Measurements from ENCODE around the gene ACSM5. TPM values are rescaled to one million over a fixed set of nuclear protein-coding genes. Genes with fewer than 3 reads are reported as not detected.
"Not testable (repeated sequence)": the region's sequence is repeated elsewhere in the genome, so short reads cannot be mapped to it uniquely, and the experiment has no call there.

The ACSM5 gene
- polyA plus RNA-seq, 1 experiment, result not detected

- DNase-seq (ENCODE audit: low read depth), result no peak
- ChIA-PET CTCF (no interaction called here), POLR2A (no interaction called here)
- no peaks in the 10 kb centered on the region for H3K36me3 ChIP-seq (ENCODE audit: control insufficient read depth, insufficient read depth, low read length)
- TF ChIP-seq, protein P1, sequence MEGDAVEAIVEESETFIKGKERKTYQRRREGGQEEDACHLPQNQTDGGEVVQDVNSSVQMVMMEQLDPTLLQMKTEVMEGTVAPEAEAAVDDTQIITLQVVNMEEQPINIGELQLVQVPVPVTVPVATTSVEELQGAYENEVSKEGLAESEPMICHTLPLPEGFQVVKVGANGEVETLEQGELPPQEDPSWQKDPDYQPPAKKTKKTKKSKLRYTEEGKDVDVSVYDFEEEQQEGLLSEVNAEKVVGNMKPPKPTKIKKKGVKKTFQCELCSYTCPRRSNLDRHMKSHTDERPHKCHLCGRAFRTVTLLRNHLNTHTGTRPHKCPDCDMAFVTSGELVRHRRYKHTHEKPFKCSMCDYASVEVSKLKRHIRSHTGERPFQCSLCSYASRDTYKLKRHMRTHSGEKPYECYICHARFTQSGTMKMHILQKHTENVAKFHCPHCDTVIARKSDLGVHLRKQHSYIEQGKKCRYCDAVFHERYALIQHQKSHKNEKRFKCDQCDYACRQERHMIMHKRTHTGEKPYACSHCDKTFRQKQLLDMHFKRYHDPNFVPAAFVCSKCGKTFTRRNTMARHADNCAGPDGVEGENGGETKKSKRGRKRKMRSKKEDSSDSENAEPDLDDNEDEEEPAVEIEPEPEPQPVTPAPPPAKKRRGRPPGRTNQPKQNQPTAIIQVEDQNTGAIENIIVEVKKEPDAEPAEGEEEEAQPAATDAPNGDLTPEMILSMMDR (IDR thresholded peaks at IDR 0.05; ENCODE audit: insufficient read depth, low read depth, low read length), result no peak
- no peak overlapping the region for H3K4me3 ChIP-seq (ENCODE audit: low read depth, low read length)
- no peaks in the 10 kb centered on the region for H3K27me3 ChIP-seq (ENCODE audit: control insufficient read depth, insufficient read depth, low read length)
Measured at GRCh38 chr16:20430948-20431347, 21.6 kb downstream of the ACSM5 start.

GRCh38 chr16:20438950-20439349, 29.6 kb downstream of the ACSM5 start:
- CTCF ChIA-PET; DNase-seq (ENCODE audit: low read depth); POLR2A ChIA-PET; H3K4me3 ChIP-seq (ENCODE audit: low read depth, low read length); H3K36me3 ChIP-seq (ENCODE audit: control insufficient read depth, insufficient read depth, low read length); H3K27me3 ChIP-seq (ENCODE audit: control insufficient read depth, insufficient read depth, low read length): not testable (repeated sequence)

- H3K36me3 ChIP-seq (ENCODE audit: control insufficient read depth, insufficient read depth, low read length); CTCF ChIA-PET; H3K4me3 ChIP-seq (ENCODE audit: low read depth, low read length); H3K27me3 ChIP-seq (ENCODE audit: control insufficient read depth, insufficient read depth, low read length); POLR2A ChIA-PET; DNase-seq (ENCODE audit: low read depth): not testable (repeated sequence)
Measured at GRCh38 chr16:20439820-20440231, 30.5 kb downstream of the ACSM5 start.

DNA sequence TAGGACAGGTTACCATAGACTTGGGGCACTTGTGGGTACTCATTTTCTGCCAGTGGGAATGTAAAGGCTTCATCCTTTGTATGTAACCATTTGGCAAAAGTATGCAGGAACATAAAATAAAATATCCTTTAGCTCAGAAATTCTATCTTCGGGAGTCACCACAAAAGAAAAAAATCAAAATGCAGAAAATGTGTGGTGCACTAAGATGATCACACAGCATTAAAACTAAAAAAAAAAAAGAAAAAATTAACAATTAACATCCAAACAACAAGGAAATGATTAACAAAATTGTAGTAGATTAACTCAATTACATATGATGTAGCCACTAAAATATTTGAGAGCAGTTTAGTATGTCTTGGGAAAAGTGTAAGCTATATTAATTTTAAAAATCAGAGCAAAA, 31.4 kb downstream of the ACSM5 start:
- H3K36me3 ChIP-seq (ENCODE audit: control insufficient read depth, insufficient read depth, low read length); H3K27me3 ChIP-seq (ENCODE audit: control insufficient read depth, insufficient read depth, low read length); CTCF ChIA-PET; POLR2A ChIA-PET; H3K4me3 ChIP-seq (ENCODE audit: low read depth, low read length); DNase-seq (ENCODE audit: low read depth): not testable (repeated sequence)

GRCh38 chr16:20441191-20441590, 31.9 kb downstream of the ACSM5 start:
- CTCF ChIA-PET, result no interaction called here
- Histone ChIP-seq H3K4me3 (ENCODE audit: low read depth, low read length) (no peak overlapping the region), H3K36me3 (ENCODE audit: control insufficient read depth, insufficient read depth, low read length) (no peaks in the 10 kb centered on the region), H3K27me3 (ENCODE audit: control insufficient read depth, insufficient read depth, low read length) (no peaks in the 10 kb centered on the region)
- POLR2A ChIA-PET, result no interaction called here
- DNase-seq (ENCODE audit: low read depth), result no peak
- TF ChIP-seq, protein P1 (IDR thresholded peaks at IDR 0.05; ENCODE audit: insufficient read depth, low read depth, low read length), result no peak

DNA sequence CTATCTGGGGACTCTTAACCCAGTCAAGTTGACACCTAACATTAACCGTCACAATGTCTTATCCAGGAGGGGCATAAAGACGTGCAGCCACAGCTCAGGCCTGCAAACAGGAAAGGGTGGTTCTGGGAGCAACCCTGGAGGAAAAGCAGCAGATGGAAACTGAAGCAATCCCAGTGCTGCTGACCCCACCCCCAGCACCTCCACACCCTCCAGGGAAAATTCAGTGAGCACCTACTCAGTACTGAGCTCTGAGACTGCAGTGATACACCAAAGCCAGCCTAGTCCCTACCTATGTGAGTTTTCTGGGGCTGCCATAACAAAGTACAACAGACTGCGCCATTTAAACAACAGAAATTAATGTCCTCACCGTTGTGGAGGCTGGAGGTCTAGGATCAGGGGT, 32.5 kb downstream of the ACSM5 start:
- DNase-seq (ENCODE audit: low read depth); POLR2A ChIA-PET; CTCF ChIA-PET; H3K4me3 ChIP-seq (ENCODE audit: low read depth, low read length); H3K36me3 ChIP-seq (ENCODE audit: control insufficient read depth, insufficient read depth, low read length); H3K27me3 ChIP-seq (ENCODE audit: control insufficient read depth, insufficient read depth, low read length): not testable (repeated sequence)

DNA sequence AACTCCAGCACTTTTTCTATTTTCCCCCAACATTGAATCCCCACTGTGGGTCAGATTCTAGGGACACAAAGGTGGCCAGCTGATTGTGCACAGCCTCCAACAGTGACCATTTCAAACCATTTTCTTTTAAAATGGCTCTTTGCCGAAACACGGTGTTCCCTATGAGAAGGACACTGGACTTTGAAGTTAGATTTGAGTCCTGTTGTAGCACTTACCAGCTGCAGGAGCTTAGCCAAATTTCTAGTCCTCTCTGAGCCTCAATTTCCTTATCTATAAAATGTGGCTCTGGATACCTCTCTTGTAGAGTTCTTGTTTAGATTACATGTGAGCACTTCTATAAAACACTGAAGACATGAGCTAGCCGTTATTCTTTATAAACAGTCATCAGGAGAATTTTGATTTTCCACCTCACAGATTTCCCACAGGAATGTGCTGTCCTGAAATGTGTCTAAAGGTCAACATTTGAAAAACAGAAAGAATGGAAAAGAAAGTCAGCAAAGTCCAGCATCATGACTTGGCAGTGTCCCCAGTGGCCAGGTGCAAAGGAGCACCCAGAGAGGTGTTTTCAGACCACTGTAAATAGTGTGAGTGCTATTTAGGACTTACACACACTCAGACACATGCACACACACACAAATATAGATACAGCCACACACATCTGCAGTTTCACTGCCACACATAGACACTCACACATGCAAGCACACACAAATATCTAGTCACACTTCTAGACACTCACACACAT, 37.5 kb downstream of the ACSM5 start:
- H3K4me3 ChIP-seq (ENCODE audit: low read depth, low read length); H3K36me3 ChIP-seq (ENCODE audit: control insufficient read depth, insufficient read depth, low read length); CTCF ChIA-PET; DNase-seq (ENCODE audit: low read depth); H3K27me3 ChIP-seq (ENCODE audit: control insufficient read depth, insufficient read depth, low read length); POLR2A ChIA-PET: not testable (repeated sequence)

DNA sequence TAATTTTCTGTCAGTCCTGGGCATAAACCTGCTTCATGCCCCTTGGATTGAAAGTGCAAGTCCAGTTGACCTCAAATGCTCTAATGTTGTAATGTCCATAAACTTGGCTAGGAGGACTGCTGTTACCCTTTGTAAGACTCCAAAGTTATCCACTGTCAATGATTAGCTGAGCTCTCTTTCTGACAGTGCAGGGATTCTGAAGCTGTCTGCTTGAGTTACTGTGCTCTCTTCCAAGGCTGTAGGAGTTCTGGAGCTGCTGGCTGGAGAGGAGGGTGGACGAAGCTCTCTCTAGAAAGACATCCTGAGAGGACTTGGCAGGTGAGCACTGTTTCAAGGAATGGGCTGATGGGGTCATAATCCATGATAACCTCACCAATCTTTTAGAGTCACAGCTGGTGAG, 42.0 kb downstream of the ACSM5 start, which contains the start of gene ACSM2A:
Gene ACSM2A (plus strand): TSS at position 158 of the 400 bp plus-strand sequence. CDS start 8,594 bp downstream, outside the sequence.
- H3K27me3 ChIP-seq (ENCODE audit: control insufficient read depth, insufficient read depth, low read length); DNase-seq (ENCODE audit: low read depth); POLR2A ChIA-PET; H3K4me3 ChIP-seq (ENCODE audit: low read depth, low read length); H3K36me3 ChIP-seq (ENCODE audit: control insufficient read depth, insufficient read depth, low read length); CTCF ChIA-PET: not testable (repeated sequence)

DNA sequence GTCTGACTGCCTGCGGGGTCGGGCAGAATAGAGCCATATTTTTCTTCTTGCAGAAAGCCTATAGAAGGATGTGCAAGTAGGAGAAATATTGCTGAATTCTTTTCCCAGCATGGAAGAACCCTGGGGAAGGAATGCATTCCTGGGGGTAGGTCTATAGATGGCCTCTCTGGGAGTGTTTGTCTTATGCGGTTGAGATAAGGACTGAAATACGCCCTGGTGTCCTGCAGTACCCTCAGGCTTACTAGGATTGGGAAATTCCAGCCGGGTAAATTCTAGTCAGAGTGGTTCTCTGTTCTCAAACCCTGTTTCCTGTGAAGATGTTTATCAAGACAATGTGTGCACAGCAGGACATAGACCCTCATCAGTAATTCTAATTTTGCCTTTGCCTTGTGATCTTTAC, 44.3 kb downstream of the ACSM5 start:
- H3K27me3 ChIP-seq (ENCODE audit: control insufficient read depth, insufficient read depth, low read length); POLR2A ChIA-PET; H3K36me3 ChIP-seq (ENCODE audit: control insufficient read depth, insufficient read depth, low read length); H3K4me3 ChIP-seq (ENCODE audit: low read depth, low read length); CTCF ChIA-PET; DNase-seq (ENCODE audit: low read depth): not testable (repeated sequence)

GRCh38 chr16:20459227-20459626, 49.9 kb downstream of the ACSM5 start:
- CTCF ChIA-PET; H3K4me3 ChIP-seq (ENCODE audit: low read depth, low read length); H3K27me3 ChIP-seq (ENCODE audit: control insufficient read depth, insufficient read depth, low read length); POLR2A ChIA-PET; H3K36me3 ChIP-seq (ENCODE audit: control insufficient read depth, insufficient read depth, low read length); DNase-seq (ENCODE audit: low read depth): not testable (repeated sequence)

DNA sequence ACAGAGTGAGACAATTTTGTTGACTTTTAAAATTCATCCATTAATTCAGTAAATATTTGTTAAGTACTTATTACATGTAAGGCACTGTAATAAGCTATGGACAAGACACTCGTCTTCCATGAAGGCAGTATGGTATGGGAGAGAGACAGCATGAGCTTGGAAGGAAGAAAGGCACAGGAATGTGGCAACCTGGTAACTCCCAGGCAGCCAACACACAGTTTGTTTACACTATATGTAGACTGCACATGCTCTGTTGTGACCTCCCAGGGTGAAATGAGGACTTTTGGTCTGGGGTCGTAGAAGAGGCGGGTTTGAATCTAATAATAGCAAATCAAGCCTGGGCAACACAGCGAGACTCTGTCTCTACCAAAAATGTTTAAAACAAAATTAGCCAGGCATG, 51.0 kb downstream of the ACSM5 start:
- H3K36me3 ChIP-seq (ENCODE audit: control insufficient read depth, insufficient read depth, low read length); DNase-seq (ENCODE audit: low read depth); H3K4me3 ChIP-seq (ENCODE audit: low read depth, low read length); H3K27me3 ChIP-seq (ENCODE audit: control insufficient read depth, insufficient read depth, low read length); CTCF ChIA-PET; POLR2A ChIA-PET: not testable (repeated sequence)

DNA sequence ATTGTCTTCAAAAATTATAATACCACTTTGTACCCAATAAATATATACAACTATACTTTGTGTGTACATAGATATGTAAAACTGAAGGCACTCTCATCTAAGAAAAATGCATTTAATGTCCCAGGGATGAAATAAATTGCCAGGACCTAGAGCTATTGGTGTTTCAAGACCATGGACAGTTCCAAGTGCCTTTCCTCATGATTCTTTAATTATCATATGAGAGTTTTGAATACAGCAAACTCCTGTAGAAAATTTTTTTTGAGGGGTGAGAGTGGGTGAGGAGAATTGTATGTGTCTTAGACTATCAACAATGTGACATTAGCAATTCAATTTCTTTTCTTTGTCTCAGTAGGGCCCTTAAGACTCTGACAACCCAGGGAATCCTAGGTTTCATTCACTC, 59.6 kb downstream of the ACSM5 start:
- POLR2A ChIA-PET; H3K36me3 ChIP-seq (ENCODE audit: control insufficient read depth, insufficient read depth, low read length); H3K27me3 ChIP-seq (ENCODE audit: control insufficient read depth, insufficient read depth, low read length); DNase-seq (ENCODE audit: low read depth); CTCF ChIA-PET; H3K4me3 ChIP-seq (ENCODE audit: low read depth, low read length): not testable (repeated sequence)
